OCI-LY7 (cell line): ENCODE measurements around the gene SLC39A8. TPM values are rescaled to one million over a fixed set of nuclear protein-coding genes. Genes with fewer than 3 reads are reported as not detected.

Source experiments
- BruUV-seq: library from RNA; stranded (reverse); fragments of 400-500 nt; replicated peaks from 2 replicates; lab custom pipeline; 2021; lab: Mats Ljungman, UMichigan
- CTCF ChIA-PET: fragments of 300-600 bp; sonication (Branson Sonifier 250); formaldehyde crosslinking; loops from one replicate; lab custom pipeline; 2022; ENCODE audit warnings: antibody characterized with exemption; ENCODE audit not compliant: unreplicated experiment; lab: Charles Lee
- POLR2A ChIA-PET: fragments of 300-600 bp; sonication (Branson Sonifier 250); formaldehyde crosslinking; loops from one replicate; lab custom pipeline; 2022; ENCODE audit warnings: antibody characterized with exemption; lab: Charles Lee
- DNase-seq: peaks from one replicate; pipeline ENCODE4 v3.0.0-alpha.2; 2015; ENCODE audit warnings: low spot score
- H2AFZ ChIP-seq: fragments of 200-600 bp; sonication (generic), shearing (Covaris generic); 2 replicates; pipeline ENCODE4 v1.6.1; 2014; ENCODE audit warnings: mild to moderate bottlenecking, antibody characterized with exemption, low read length, moderate library complexity
- H3K27ac ChIP-seq: fragments of 200-600 bp; sonication (generic); 2 replicates; pipeline ENCODE4 v1.5.1; 2014; ENCODE audit warnings: mixed run types, low read depth, mild to moderate bottlenecking, moderate library complexity, low read length, inconsistent platforms; ENCODE audit not compliant: poor library complexity, severe bottlenecking
- H3K36me3 ChIP-seq: fragments of 200-600 bp; sonication (generic); 2 replicates; pipeline ENCODE4 v1.6.1; 2014; ENCODE audit warnings: mild to moderate bottlenecking, antibody characterized with exemption, low read length, moderate library complexity, mixed read lengths; ENCODE audit not compliant: insufficient read depth
- H3K4me1 ChIP-seq: fragments of 200-600 bp; sonication (generic); 2 replicates; pipeline ENCODE4 v1.5.1; 2014; ENCODE audit warnings: mild to moderate bottlenecking, low read length; ENCODE audit not compliant: insufficient read depth, poor library complexity, severe bottlenecking
- H3K4me2 ChIP-seq: fragments of 200-600 bp; sonication (generic); 2 replicates; pipeline ENCODE4 v1.6.1; 2014; ENCODE audit warnings: mild to moderate bottlenecking, low read length
- H3K4me3 ChIP-seq: fragments of 200-600 bp; sonication (generic); 2 replicates; pipeline ENCODE4 v1.5.1; 2014; ENCODE audit warnings: mild to moderate bottlenecking, low read depth, low read length; ENCODE audit not compliant: poor library complexity, severe bottlenecking
- H3K79me2 ChIP-seq: fragments of 200-600 bp; sonication (generic); 2 replicates; pipeline ENCODE4 v1.6.1; 2016; ENCODE audit warnings: low read depth, mild to moderate bottlenecking, low read length, moderate library complexity, mixed read lengths; ENCODE audit not compliant: insufficient read depth
- H3K9me2 ChIP-seq: fragments of 200-600 bp; sonication (generic); 2 replicates; pipeline ENCODE4 v1.6.1; 2016; ENCODE audit warnings: mild to moderate bottlenecking, low read length, mixed read lengths; ENCODE audit not compliant: insufficient read depth
- H3K9me3 ChIP-seq: fragments of 200-600 bp; sonication (generic); 2 replicates; pipeline ENCODE4 v1.6.1; 2014; ENCODE audit warnings: mild to moderate bottlenecking, mixed run types, low read length, mixed read lengths
- H4K20me1 ChIP-seq: fragments of 200-600 bp; sonication (generic); 2 replicates; pipeline ENCODE4 v1.6.1; 2014; ENCODE audit warnings: mild to moderate bottlenecking, antibody characterized with exemption, low read length, moderate library complexity, mixed read lengths; ENCODE audit not compliant: insufficient read depth
- CTCF ChIP-seq: fragments of 200-600 bp; sonication (generic); conservative IDR thresholded peaks from 2 replicates; pipeline ENCODE4 v1.5.1; 2014; ENCODE audit warnings: mild to moderate bottlenecking, antibody characterized with exemption, low read length, moderate library complexity, mixed read lengths
- EZH2phosphoT487 ChIP-seq: fragments of 200-600 bp; sonication (generic); IDR thresholded peaks from 2 replicates; pipeline ENCODE4 v1.6.1; 2018; ENCODE audit warnings: low read depth, borderline replicate concordance, mild to moderate bottlenecking, mixed run types, antibody characterized with exemption, low read length, moderate library complexity, mixed read lengths
- intact Hi-C: fragments of 100-400 bp; cut with micrococcal nuclease; formaldehyde crosslinking; loops from one replicate; pipeline ENCODE4 v1.10.0; 2022; ENCODE audit not compliant: unreplicated experiment
- total RNA-seq, 2 experiments: library from RNA; depleted of rRNA in 1 of 2; stranded (reverse); fragments of >200 nt in 1 of 2; shearing (Covaris generic) in 1 of 2; gene quantifications; 2 replicates each; pipeline ENCODE4 v1.2.3, GENCODE V29; 2014 to 2022

SLC39A8 gene
- total RNA-seq, 2 experiments from 2014 or later, result 35.4 to 57.0 TPM

- H3K9me2 ChIP-seq, result no peaks in the 10 kb centered on the region
- H3K36me3 ChIP-seq, result peaks cover 24% of the 10 kb centered on the region
- H3K9me3 ChIP-seq, result no peaks in the 10 kb centered on the region
- H3K4me2 ChIP-seq, result no peak overlapping the region
- intact Hi-C loops, result no loop called here
- peaks cover 10% of the 10 kb centered on the region for H3K4me1 ChIP-seq
- CTCF ChIA-PET, result no interaction called here
- no peak overlapping the region for H3K4me3 ChIP-seq
- TF ChIP-seq CTCF, result no peak
- no peak for TF ChIP-seq EZH2phosphoT487
- H3K79me2 ChIP-seq, result no peaks in the 10 kb centered on the region
- H4K20me1 ChIP-seq, result no peaks in the 10 kb centered on the region
- H3K27ac ChIP-seq, result no peak overlapping the region
- no TSS peak for BruUV-seq
- no peak overlapping the region for H2AFZ ChIP-seq
- POLR2A ChIA-PET, result interaction anchor here (1.1 to 1.5 kb wide), 3 partner anchors 9 to 23 kb away, joined by 3 to 7 read pairs (median 6); no protein-coding TSS in a partner anchor
- no peak for DNase-seq
Measured at GRCh38 chr4:102295153-102295862, 50.0 kb downstream of the SLC39A8 start.

GRCh38 chr4:102288497-102288896 lies 56.8 kb downstream of the SLC39A8 start:
- Histone ChIP-seq H3K79me2 (no peaks in the 10 kb centered on the region), H3K4me2 (no peak overlapping the region), H3K36me3 (no peaks in the 10 kb centered on the region; the same call in 1 of the 2 replicates), H4K20me1 (no peaks in the 10 kb centered on the region), H3K9me3 (no peaks in the 10 kb centered on the region), H2AFZ (no peak overlapping the region), H3K4me1 (no peaks in the 10 kb centered on the region), H3K9me2 (no peaks in the 10 kb centered on the region), H3K27ac (no peak overlapping the region), H3K4me3 (no peak overlapping the region)
- CTCF ChIA-PET, result no interaction called here
- DNase-seq, result no peak
- intact Hi-C loops, result no loop called here
- POLR2A ChIA-PET, result interaction anchor here (0.8 kb wide), 1 partner anchor 64 kb away, joined by 4 read pairs; no protein-coding TSS in a partner anchor
- no TSS peak for BruUV-seq
- TF ChIP-seq EZH2phosphoT487 (no peak), CTCF (no peak)

GRCh38 chr4:102285831-102286230 lies 59.5 kb downstream of the SLC39A8 start:
- no peak for DNase-seq
- POLR2A ChIA-PET, result interaction anchor here (0.7 to 1.5 kb wide), 2 partner anchors 10 to 171 kb away, joined by 3 to 7 read pairs; no protein-coding TSS in a partner anchor
- Histone ChIP-seq H3K4me1 (no peaks in the 10 kb centered on the region), H3K36me3 (no peaks in the 10 kb centered on the region; the same call in 1 of the 2 replicates), H3K9me3 (no peaks in the 10 kb centered on the region), H4K20me1 (no peaks in the 10 kb centered on the region), H3K27ac (no peak overlapping the region), H3K4me3 (no peak overlapping the region), H3K79me2 (no peaks in the 10 kb centered on the region), H2AFZ (no peak overlapping the region), H3K9me2 (no peaks in the 10 kb centered on the region), H3K4me2 (no peak overlapping the region)
- BruUV-seq, result no TSS peak
- CTCF ChIA-PET, result no interaction called here
- no peak for TF ChIP-seq EZH2phosphoT487
- TF ChIP-seq CTCF, result no peak
- intact Hi-C loops, result no loop called here
